PFSK-1 (cell line): ENCODE measurements around the gene DDI2.

ENCODE experiments used
- FOXP2 ChIP-seq: optimal IDR thresholded peaks from 2 replicates; pipeline ENCODE3; 2011; ENCODE audit warnings: borderline replicate concordance, control low read depth, inconsistent platforms; ENCODE audit not compliant: insufficient read depth; ENCODE audit errors: extremely low read length, extremely low read depth
- POLR2AphosphoS5 ChIP-seq: IDR thresholded peaks from 2 replicates; pipeline ENCODE4 v1.6.1; 2012; ENCODE audit warnings: low read depth, mild to moderate bottlenecking, control low read depth, low read length, moderate library complexity
- SIN3A ChIP-seq: IDR thresholded peaks from 2 replicates; pipeline ENCODE4 v1.6.1; 2012; ENCODE audit warnings: mild to moderate bottlenecking, low read length, moderate library complexity, borderline replicate concordance; ENCODE audit not compliant: insufficient read depth
- TAF1 ChIP-seq: IDR thresholded peaks from 2 replicates; pipeline ENCODE4 v1.6.1; 2012; ENCODE audit warnings: low read length, control low read depth, borderline replicate concordance; ENCODE audit not compliant: insufficient read depth
- TF ChIP-seq, protein P1 (sequence below), 2 experiments: IDR thresholded peaks; 2 replicates each; pipeline versions ENCODE4 v1.6.1 to v1.8.0; 2011 to 2012; ENCODE audit warnings: low read depth in 2 of 2, low read length in 2 of 2, control low read depth in 1 of 2, inconsistent platforms in 1 of 2, mild to moderate bottlenecking in 1 of 2, moderate library complexity in 1 of 2; ENCODE audit not compliant: insufficient read depth in 1 of 2

Gene DDI2

DNA sequence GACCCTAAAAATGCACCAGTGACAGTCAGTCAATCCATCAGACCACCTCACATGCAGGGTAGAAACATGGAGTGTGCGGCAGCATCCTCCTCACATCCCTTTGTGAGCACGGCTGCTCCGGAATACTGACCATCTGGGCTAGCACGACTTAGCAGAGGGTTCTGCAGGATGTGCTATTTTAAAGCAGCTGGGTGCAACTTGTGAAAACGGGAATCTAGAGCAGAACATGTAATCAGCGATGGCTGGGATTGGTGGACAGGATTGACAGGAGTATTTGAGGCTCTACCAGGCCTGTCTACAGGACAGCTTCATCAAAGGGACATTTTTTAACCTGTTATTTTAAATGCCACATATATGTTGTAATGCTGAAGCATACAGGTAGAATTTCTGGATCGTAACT, 50.1 kb downstream of the DDI2 start:
- TF ChIP-seq FOXP2 (no peak), SIN3A (no peak), POLR2AphosphoS5 (no peak), TAF1 (no peak)
- TF ChIP-seq, protein P1, sequence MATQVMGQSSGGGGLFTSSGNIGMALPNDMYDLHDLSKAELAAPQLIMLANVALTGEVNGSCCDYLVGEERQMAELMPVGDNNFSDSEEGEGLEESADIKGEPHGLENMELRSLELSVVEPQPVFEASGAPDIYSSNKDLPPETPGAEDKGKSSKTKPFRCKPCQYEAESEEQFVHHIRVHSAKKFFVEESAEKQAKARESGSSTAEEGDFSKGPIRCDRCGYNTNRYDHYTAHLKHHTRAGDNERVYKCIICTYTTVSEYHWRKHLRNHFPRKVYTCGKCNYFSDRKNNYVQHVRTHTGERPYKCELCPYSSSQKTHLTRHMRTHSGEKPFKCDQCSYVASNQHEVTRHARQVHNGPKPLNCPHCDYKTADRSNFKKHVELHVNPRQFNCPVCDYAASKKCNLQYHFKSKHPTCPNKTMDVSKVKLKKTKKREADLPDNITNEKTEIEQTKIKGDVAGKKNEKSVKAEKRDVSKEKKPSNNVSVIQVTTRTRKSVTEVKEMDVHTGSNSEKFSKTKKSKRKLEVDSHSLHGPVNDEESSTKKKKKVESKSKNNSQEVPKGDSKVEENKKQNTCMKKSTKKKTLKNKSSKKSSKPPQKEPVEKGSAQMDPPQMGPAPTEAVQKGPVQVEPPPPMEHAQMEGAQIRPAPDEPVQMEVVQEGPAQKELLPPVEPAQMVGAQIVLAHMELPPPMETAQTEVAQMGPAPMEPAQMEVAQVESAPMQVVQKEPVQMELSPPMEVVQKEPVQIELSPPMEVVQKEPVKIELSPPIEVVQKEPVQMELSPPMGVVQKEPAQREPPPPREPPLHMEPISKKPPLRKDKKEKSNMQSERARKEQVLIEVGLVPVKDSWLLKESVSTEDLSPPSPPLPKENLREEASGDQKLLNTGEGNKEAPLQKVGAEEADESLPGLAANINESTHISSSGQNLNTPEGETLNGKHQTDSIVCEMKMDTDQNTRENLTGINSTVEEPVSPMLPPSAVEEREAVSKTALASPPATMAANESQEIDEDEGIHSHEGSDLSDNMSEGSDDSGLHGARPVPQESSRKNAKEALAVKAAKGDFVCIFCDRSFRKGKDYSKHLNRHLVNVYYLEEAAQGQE (IDR thresholded peaks at IDR 0.05; ENCODE audit: insufficient read depth in 1 of 2, low read depth in 2 of 2, low read length in 2 of 2): no peak

DNA sequence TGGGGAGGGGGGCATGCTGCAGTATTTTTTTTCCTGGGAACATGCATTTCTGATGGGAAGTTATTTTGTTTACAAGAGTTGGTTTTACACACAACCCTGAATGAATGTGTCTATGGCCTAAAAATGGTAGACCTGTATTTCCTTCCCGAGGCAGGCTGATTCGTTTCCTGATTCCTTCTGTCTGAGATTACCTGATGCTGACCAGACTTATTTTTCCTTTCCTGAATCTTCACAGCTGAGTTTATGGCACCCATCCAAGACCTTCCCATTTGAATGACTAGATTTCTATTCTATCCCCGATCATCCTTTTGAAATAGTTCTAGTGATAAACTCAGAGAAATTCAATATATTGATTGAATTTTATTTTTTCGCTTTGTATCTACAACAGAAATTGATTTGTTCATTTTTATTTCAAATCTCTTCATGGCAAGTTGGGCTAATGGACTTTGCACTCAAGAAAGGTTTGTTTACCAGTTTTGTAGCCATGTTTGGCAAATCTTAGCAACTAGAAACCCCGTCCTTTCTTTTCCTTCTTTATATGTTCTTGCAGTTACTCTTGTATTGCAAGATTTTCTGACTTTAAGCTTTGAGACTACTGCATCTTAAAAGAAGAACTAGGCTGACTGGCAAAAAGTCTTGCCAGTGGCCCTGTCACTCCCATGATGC, 51.0 kb downstream of the DDI2 start:
- no peak for TF ChIP-seq FOXP2
- no peak for TF ChIP-seq SIN3A

DNA sequence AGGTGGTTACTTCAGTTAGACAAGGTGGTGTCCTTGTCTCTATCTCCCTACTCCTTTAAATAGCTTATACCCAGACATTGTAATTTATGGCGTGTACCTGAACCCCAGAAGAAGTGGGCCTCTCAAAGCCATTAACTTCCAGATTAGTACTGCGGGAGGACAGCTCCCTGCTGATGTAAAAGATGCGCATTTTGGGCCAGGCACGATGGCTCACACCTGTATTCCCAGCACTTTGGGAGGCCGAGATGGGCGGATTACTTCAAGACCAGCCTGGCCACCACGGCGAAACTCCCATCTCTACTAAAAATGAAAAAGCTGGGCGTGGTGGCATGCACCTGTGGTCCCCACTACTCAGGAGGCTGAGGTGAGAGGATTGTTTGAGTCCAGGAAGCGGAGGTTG, 51.8 kb downstream of the DDI2 start:
- TF ChIP-seq, protein P1 (IDR thresholded peaks at IDR 0.05; ENCODE audit: insufficient read depth in 1 of 2, low read depth in 2 of 2, low read length in 2 of 2): no peak
- TF ChIP-seq FOXP2 (no peak), TAF1 (no peak), POLR2AphosphoS5 (no peak), SIN3A (no peak)

DNA sequence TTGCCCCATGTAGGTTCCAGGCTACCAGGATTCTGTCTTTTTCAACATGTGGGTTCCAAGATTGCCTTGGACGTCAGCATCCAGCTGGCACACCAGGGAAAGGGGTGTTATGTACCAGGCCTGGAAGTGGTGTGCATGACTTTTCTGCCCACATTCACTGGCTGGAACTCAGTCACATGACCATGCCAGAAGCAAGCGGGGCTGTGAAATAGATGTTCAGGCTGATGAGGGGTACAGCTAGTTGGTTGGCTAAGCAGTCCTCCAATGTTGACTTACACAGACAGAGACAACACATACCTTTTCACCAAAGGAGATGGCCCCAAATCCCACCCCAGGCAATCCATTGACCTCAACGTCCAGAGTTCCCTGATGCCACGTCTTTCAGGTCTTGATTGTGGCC, 52.6 kb downstream of the DDI2 start:
- TF ChIP-seq POLR2AphosphoS5 (no peak), TAF1 (no peak), SIN3A (no peak), FOXP2 (no peak)
- TF ChIP-seq, protein P1 (IDR thresholded peaks at IDR 0.05; ENCODE audit: insufficient read depth in 1 of 2, low read depth in 2 of 2, low read length in 2 of 2): no peak

DNA sequence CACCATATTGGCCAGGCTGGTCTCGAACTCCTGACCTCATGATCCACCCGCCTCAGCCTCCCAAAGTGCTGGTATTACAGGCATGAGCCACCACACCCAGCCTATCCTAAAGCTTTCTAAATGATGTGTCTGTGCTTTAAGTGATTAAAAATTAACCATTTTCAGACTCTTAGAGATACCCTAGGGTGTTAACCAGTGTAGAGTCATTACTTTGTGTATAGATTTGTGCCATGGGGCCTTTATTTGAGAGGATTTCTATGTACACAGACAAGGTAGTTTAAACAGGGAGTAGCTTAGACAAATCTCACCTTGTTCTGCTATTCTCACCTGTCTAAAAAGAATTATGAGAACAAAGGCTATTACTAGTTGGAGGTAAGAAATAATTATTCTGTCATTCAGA, 54.2 kb downstream of the DDI2 start:
- TF ChIP-seq, protein P1 (IDR thresholded peaks at IDR 0.05; ENCODE audit: insufficient read depth in 1 of 2, low read depth in 2 of 2, low read length in 2 of 2): no peak
- TF ChIP-seq TAF1 (no peak), FOXP2 (no peak)
